Measurements from ENCODE around the gene TP63. TPM values are rescaled to one million over a fixed set of nuclear protein-coding genes. Genes with fewer than 3 reads are reported as not detected.

TP63 gene
- polyA plus RNA-seq, 4 donors: under 0.01 to 0.12 (median 0.03) TPM; not detected in 1

- no peak overlapping the region for H3K27ac ChIP-seq (ENCODE audit: low read depth in 1 of 3, low read length in 2 of 3)
- no peak overlapping the region for H3K4me3 ChIP-seq (ENCODE audit: low read depth in 1 of 3, low read length in 3 of 3)
- no peak for FAIRE-seq
- WGBS, 3 donors: 56 to 68% (median 62%) methylated on average over 2 of the region's 2 CpGs
- no peaks in the 10 kb centered on the region for H3K9me3 ChIP-seq (ENCODE audit: control insufficient read depth in 2 of 2, insufficient read depth in 1 of 2, low read depth in 1 of 2, low read length in 1 of 2)
- no peaks in the 10 kb centered on the region for H3K27me3 ChIP-seq (ENCODE audit: control insufficient read depth in 3 of 3, insufficient read depth in 3 of 3, low read length in 3 of 3)
- H3K4me1 ChIP-seq (ENCODE audit: control insufficient read depth in 3 of 3, insufficient read depth in 2 of 3, low read depth in 1 of 3, low read length in 2 of 3): peaks cover 0 to 2% (median 0%) of the 10 kb centered on the region in 3 donors
- H3K36me3 ChIP-seq (ENCODE audit: control insufficient read depth in 3 of 3, insufficient read depth in 2 of 3, low read depth in 1 of 3, low read length in 3 of 3): no peaks in the 10 kb centered on the region
- no peak for DNase-seq
Measured at GRCh38 chr3:189712906-189713483, 81.8 kb downstream of the TP63 start.

GRCh38 chr3:189714991-189715961, 84.1 kb downstream of the TP63 start:
- H3K27ac ChIP-seq (ENCODE audit: low read depth in 1 of 3, low read length in 2 of 3): no peak overlapping the region
- no peaks in the 10 kb centered on the region for H3K9me3 ChIP-seq (ENCODE audit: control insufficient read depth in 2 of 2, insufficient read depth in 1 of 2, low read depth in 1 of 2, low read length in 1 of 2)
- peaks cover 0 to 2% (median 0%) of the 10 kb centered on the region in 3 donors for H3K4me1 ChIP-seq (ENCODE audit: control insufficient read depth in 3 of 3, insufficient read depth in 2 of 3, low read depth in 1 of 3, low read length in 2 of 3)
- H3K4me3 ChIP-seq (ENCODE audit: low read depth in 1 of 3, low read length in 3 of 3): no peak overlapping the region
- WGBS, 3 donors: 52 to 77% (median 59%) methylated on average over 5 of the region's 5 CpGs
- no peaks in the 10 kb centered on the region for H3K36me3 ChIP-seq (ENCODE audit: control insufficient read depth in 3 of 3, insufficient read depth in 2 of 3, low read depth in 1 of 3, low read length in 3 of 3)
- no peak for DNase-seq
- FAIRE-seq: no peak
- no peaks in the 10 kb centered on the region for H3K27me3 ChIP-seq (ENCODE audit: control insufficient read depth in 3 of 3, insufficient read depth in 3 of 3, low read length in 3 of 3)

- Histone ChIP-seq H3K4me1 (ENCODE audit: control insufficient read depth in 3 of 3, insufficient read depth in 2 of 3, low read depth in 1 of 3, low read length in 2 of 3) (peaks cover 0 to 2% (median 0%) of the 10 kb centered on the region in 3 donors), H3K9me3 (ENCODE audit: control insufficient read depth in 2 of 2, insufficient read depth in 1 of 2, low read depth in 1 of 2, low read length in 1 of 2) (no peaks in the 10 kb centered on the region), H3K27me3 (ENCODE audit: control insufficient read depth in 3 of 3, insufficient read depth in 3 of 3, low read length in 3 of 3) (no peaks in the 10 kb centered on the region), H3K27ac (ENCODE audit: low read depth in 1 of 3, low read length in 2 of 3) (no peak overlapping the region), H3K36me3 (ENCODE audit: control insufficient read depth in 3 of 3, insufficient read depth in 2 of 3, low read depth in 1 of 3, low read length in 3 of 3) (no peaks in the 10 kb centered on the region), H3K4me3 (ENCODE audit: low read depth in 1 of 3, low read length in 3 of 3) (no peak overlapping the region)
- FAIRE-seq: no peak
- 68 to 79% (median 75%) methylated on average over 4 of the region's 4 CpGs for WGBS, 3 donors
- DNase-seq: no peak
Measured at GRCh38 chr3:189718215-189718614, 87.0 kb downstream of the TP63 start.

GRCh38 chr3:189720736-189721417, 89.7 kb downstream of the TP63 start:
- Histone ChIP-seq H3K27me3 (ENCODE audit: control insufficient read depth in 3 of 3, insufficient read depth in 3 of 3, low read length in 3 of 3) (no peaks in the 10 kb centered on the region), H3K4me3 (ENCODE audit: low read depth in 1 of 3, low read length in 3 of 3) (no peak overlapping the region), H3K27ac (ENCODE audit: low read depth in 1 of 3, low read length in 2 of 3) (no peak overlapping the region), H3K36me3 (ENCODE audit: control insufficient read depth in 3 of 3, insufficient read depth in 2 of 3, low read depth in 1 of 3, low read length in 3 of 3) (no peaks in the 10 kb centered on the region), H3K4me1 (ENCODE audit: control insufficient read depth in 3 of 3, insufficient read depth in 2 of 3, low read depth in 1 of 3, low read length in 2 of 3) (no peaks in the 10 kb centered on the region), H3K9me3 (ENCODE audit: control insufficient read depth in 2 of 2, insufficient read depth in 1 of 2, low read depth in 1 of 2, low read length in 1 of 2) (no peaks in the 10 kb centered on the region)
- FAIRE-seq (no peak), DNase-seq (peak in 1 of 2 donors; percentile 15)
- 88 to 90% (median 89%) methylated on average over 5 of the region's 5 CpGs for WGBS, 3 donors

GRCh38 chr3:189721873-189722665, 90.9 kb downstream of the TP63 start:
- 56 to 77% (median 75%) methylated on average over 8 of the region's 8 CpGs for WGBS, 3 donors
- Histone ChIP-seq H3K4me3 (ENCODE audit: low read depth in 1 of 3, low read length in 3 of 3) (no peak overlapping the region), H3K27ac (ENCODE audit: low read depth in 1 of 3, low read length in 2 of 3) (no peak overlapping the region), H3K9me3 (ENCODE audit: control insufficient read depth in 2 of 2, insufficient read depth in 1 of 2, low read depth in 1 of 2, low read length in 1 of 2) (no peaks in the 10 kb centered on the region), H3K4me1 (ENCODE audit: control insufficient read depth in 3 of 3, insufficient read depth in 2 of 3, low read depth in 1 of 3, low read length in 2 of 3) (no peaks in the 10 kb centered on the region), H3K27me3 (ENCODE audit: control insufficient read depth in 3 of 3, insufficient read depth in 3 of 3, low read length in 3 of 3) (no peaks in the 10 kb centered on the region), H3K36me3 (ENCODE audit: control insufficient read depth in 3 of 3, insufficient read depth in 2 of 3, low read depth in 1 of 3, low read length in 3 of 3) (no peaks in the 10 kb centered on the region)
- DNase-seq (peak; percentile 11), FAIRE-seq (no peak)

- Histone ChIP-seq H3K27me3 (ENCODE audit: control insufficient read depth in 3 of 3, insufficient read depth in 3 of 3, low read length in 3 of 3) (no peaks in the 10 kb centered on the region), H3K36me3 (ENCODE audit: control insufficient read depth in 3 of 3, insufficient read depth in 2 of 3, low read depth in 1 of 3, low read length in 3 of 3) (no peaks in the 10 kb centered on the region), H3K4me1 (ENCODE audit: control insufficient read depth in 3 of 3, insufficient read depth in 2 of 3, low read depth in 1 of 3, low read length in 2 of 3) (no peaks in the 10 kb centered on the region), H3K27ac (ENCODE audit: low read depth in 1 of 3, low read length in 2 of 3) (no peak overlapping the region), H3K9me3 (ENCODE audit: control insufficient read depth in 2 of 2, insufficient read depth in 1 of 2, low read depth in 1 of 2, low read length in 1 of 2) (no peaks in the 10 kb centered on the region), H3K4me3 (ENCODE audit: low read depth in 1 of 3, low read length in 3 of 3) (no peak overlapping the region)
- DNase-seq (no peak), FAIRE-seq (no peak)
- WGBS, 3 donors: 67 to 95% (median 90%) methylated on average over 4 of the region's 4 CpGs
Measured at GRCh38 chr3:189724356-189724755, 93.2 kb downstream of the TP63 start.

- Histone ChIP-seq H3K9me3 (ENCODE audit: control insufficient read depth in 2 of 2, insufficient read depth in 1 of 2, low read depth in 1 of 2, low read length in 1 of 2) (no peaks in the 10 kb centered on the region), H3K27me3 (ENCODE audit: control insufficient read depth in 3 of 3, insufficient read depth in 3 of 3, low read length in 3 of 3) (no peaks in the 10 kb centered on the region), H3K4me3 (ENCODE audit: low read depth in 1 of 3, low read length in 3 of 3) (no peak overlapping the region), H3K4me1 (ENCODE audit: control insufficient read depth in 3 of 3, insufficient read depth in 2 of 3, low read depth in 1 of 3, low read length in 2 of 3) (no peaks in the 10 kb centered on the region), H3K27ac (ENCODE audit: low read depth in 1 of 3, low read length in 2 of 3) (no peak overlapping the region), H3K36me3 (ENCODE audit: control insufficient read depth in 3 of 3, insufficient read depth in 2 of 3, low read depth in 1 of 3, low read length in 3 of 3) (no peaks in the 10 kb centered on the region)
- whole genome bisulfite sequencing, 3 donors: 81 to 84% (median 83%) methylated on average over 2 of the region's 2 CpGs
- no peak for DNase-seq
- no peak for FAIRE-seq
Measured at GRCh38 chr3:189726277-189726676, 95.1 kb downstream of the TP63 start.

GRCh38 chr3:189727158-189727557, 96.0 kb downstream of the TP63 start:
- no peaks in the 10 kb centered on the region for H3K4me1 ChIP-seq (ENCODE audit: control insufficient read depth in 3 of 3, insufficient read depth in 2 of 3, low read depth in 1 of 3, low read length in 2 of 3)
- H3K27me3 ChIP-seq (ENCODE audit: control insufficient read depth in 3 of 3, insufficient read depth in 3 of 3, low read length in 3 of 3): no peaks in the 10 kb centered on the region
- WGBS, 3 donors: 86 to 100% (median 97%) methylated on average over 1 of the region's 1 CpG
- DNase-seq (no peak), FAIRE-seq (no peak)
- H3K4me3 ChIP-seq (ENCODE audit: low read depth in 1 of 3, low read length in 3 of 3): no peak overlapping the region
- H3K36me3 ChIP-seq (ENCODE audit: control insufficient read depth in 3 of 3, insufficient read depth in 2 of 3, low read depth in 1 of 3, low read length in 3 of 3): no peaks in the 10 kb centered on the region
- H3K27ac ChIP-seq (ENCODE audit: low read depth in 1 of 3, low read length in 2 of 3): no peak overlapping the region
- H3K9me3 ChIP-seq (ENCODE audit: control insufficient read depth in 2 of 2, insufficient read depth in 1 of 2, low read depth in 1 of 2, low read length in 1 of 2): no peaks in the 10 kb centered on the region
